Stimulated activated CD4-positive, alpha-beta T cell treated with anti-CD3 and anti-CD28 coated beads, Interleukin-1b, Interleukin-23, amount 100 ng/mL, for 4 hours (primary cell): ENCODE results near the gene PRAMEF8.
"Not testable (repeated sequence)": the region's sequence is repeated elsewhere in the genome, so short reads cannot be mapped to it uniquely, and the experiment has no call there.

Experiments used
- DNase-seq, 2 donors: peaks; one replicate each; pipeline ENCODE4 v3.0.0-alpha.2; 2020; ENCODE audit warnings: low read depth in 2 of 2

PRAMEF8 gene

DNA sequence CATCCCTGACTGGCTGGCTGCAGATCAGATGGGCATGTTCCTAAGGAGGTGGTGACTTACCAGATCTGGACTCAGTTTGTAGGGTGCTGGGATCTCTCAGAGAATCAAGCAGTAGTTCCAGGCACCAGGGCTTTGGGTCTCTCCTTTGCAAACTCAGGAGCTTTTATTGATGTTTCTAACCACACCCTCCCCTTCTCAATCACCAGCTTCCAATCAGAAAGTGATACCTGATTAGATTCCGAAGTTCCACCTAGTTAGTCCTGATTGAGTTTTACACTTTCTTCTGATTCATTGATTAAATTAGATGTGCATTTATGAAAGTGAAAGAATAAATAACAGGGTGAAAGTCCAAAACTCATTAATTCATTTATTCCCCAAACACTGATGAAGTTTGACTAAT lies at the start of gene PRAMEF8:
PRAMEF8 (minus strand) TSS at position 101 of the 400 bp plus-strand sequence. CDS start 1,046 bp downstream, outside the sequence.
- not testable (repeated sequence) for DNase-seq

DNA sequence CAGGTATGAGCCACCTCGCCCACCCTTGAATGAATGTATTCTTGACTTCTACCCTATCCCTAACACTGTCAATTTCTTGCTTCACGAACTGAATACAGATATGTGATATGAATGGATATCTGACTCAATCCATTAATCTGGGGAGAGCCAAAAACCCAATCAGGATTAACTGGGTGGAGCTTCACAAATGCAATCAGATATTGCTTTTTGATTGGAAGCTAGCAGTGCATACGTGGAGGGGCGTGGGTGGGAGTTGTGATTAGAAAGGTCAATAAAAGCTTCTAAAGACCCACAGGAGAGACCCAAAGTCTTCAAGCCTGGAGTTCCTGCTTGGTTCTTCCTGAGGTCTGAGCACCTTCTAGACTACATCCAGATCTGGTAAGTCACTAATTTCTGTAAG lies 30.3 kb upstream of the PRAMEF8 start, which contains the start of gene PRAMEF15:
PRAMEF15 (plus strand) TSS at position 301 of the 400 bp plus-strand sequence. CDS start 2,827 bp downstream, outside the sequence.
- DNase-seq = not testable (repeated sequence)

DNA sequence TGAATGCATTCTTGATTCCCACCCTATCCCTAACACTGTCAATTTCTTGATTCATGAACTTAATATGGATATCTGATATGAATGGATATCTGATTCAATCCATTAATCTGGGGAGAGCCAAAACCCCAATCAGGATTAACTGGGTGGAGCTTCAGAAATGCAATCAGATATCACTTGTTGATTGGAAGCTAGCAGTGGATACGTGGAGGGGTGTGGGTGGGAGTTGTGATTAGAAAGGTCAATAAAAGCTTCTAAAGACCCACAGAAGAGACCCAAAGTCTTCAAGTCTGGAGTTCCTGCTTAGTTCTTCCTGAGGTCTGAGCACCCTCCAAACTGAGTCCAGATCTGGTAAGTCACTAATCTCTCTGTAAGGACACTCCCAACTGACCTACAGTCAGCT lies 18.3 kb upstream of the PRAMEF8 start, which contains the start of gene PRAMEF33:
PRAMEF33 (plus strand) TSS at position 301 of the 400 bp plus-strand sequence. CDS start 2,416 bp downstream, outside the sequence.
- DNase-seq = not testable (repeated sequence)

DNA sequence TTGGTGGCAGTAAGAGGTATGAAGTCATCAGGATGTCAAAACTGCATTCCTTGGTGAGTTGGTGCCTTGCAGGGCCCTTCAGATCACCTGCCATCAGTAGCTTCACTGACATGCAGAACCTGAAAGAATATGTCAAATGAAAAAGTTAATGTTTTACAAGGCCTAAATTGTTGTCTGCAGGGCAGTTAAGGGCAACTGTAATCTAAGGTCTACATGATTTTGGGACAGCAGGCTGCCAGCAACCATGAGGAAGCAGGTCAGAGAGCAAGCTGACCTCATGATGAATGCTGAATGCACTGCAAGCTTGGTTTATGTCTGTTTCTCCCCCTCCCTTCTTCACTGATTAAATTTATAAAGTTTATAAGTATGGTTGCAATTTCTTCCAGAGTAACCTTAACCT lies 17.3 kb upstream of the PRAMEF8 start:
- not testable (repeated sequence) for DNase-seq

DNA sequence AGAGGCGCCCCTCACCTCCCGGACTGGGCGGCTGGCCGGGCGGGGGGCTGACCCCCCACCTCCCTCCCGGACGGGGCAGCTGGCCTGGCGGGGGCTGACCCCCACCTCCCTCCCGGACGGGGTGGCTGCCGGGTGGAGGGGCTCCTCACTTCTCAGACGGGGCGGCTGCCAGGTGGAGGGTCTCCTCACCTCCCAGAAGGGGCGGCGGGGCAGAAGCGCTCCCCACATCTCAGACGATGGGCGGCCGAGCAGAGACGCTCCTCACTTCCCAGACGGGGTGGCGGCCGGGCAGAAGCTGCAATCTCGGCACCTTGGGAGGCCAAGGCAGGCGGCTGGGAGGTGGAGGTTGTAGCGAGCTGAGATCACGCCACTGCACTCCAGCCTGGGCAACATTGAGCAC lies 13.8 kb upstream of the PRAMEF8 start:
- not testable (repeated sequence) for DNase-seq

DNA sequence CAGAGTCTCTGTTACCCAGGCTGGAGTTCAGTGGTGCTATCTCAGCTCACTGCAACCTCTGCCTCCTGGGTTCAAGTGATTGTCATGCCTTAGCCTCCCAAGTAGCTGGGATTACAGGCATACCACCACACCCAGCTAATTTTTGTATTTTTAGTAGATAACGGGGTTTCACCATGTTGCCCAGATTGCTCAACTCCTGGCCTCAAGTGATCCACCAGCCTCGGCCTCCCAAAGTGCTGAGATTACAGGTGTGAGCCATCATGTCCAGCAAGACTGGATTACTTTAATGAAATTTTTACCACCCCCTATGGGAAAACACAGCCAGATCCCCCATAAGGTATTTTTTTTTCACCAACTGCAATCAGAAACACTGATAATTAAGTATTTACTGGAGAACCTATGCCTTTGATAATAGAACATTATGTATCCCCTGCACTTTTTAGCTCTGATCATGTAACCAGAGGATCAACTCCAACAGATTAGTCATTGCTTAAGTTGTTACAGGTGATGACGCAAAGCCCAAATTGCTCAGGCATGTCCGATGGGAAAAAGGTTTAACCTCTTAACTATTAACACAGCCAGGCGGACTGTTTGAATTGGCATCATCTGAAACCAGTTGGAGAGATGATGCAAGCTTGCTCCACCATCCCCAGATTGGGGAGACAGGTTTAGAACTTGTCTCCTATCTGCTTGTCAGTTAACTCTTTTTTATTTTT lies 12.4 kb upstream of the PRAMEF8 start:
- not testable (repeated sequence) for DNase-seq

DNA sequence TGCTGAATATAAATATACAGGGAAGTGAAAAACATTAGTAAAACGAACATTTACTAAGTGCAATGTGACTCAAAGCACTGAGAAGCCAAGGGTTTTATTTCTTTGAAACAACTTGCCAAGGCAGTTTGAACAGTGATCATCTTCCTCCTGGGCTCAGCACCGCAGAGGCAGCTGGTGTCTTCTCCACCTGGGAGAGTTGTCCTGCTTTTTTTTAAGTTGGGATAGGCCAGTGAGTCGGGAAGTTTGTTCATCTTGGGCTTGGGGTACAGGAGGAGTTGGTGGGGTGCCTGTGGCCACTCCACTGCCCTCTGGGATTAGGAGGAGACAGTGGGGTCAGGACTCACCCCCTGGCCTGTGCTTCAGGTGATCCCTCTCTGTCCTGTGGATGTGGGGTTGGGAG lies 4.1 kb upstream of the PRAMEF8 start:
- DNase-seq = not testable (repeated sequence)

DNA sequence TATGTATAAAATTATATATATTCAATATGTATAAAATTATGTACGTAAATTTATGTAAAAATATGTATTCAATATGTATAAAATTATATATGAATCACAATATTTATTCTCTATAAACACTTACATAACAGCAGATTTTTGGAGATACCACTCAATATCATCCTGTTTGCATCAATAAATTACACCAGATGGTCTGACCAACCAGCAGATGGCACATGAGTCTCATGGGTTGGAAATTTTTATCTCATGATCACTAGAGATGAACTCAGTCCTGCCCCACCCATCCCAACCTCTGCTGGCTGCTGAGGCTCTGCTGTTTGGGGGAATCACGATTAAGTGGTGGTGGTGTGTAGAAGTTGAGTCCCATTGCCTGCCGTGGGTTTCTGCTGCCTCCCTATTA lies 5.3 kb downstream of the PRAMEF8 start:
- not testable (repeated sequence) for DNase-seq

DNA sequence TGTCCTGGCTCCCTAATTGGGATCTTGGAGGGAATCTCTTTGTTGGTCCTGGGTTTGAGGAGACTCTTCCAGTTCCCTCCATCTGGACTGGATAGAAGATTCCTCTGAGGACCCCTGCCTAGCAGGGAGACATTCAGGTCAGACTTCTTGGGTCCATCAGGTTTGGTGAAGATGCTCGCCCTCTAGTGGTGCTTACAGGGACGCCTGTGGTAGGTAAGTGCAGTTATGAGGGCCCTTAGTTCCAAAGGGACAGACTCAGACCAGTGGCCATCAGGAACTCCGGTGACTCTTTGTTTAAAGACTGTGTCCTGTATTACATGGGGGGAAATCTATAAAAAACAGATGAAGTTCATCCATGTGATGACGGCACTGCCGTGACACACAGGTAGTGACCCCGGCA lies 7.9 kb downstream of the PRAMEF8 start:
- DNase-seq = not testable (repeated sequence)

DNA sequence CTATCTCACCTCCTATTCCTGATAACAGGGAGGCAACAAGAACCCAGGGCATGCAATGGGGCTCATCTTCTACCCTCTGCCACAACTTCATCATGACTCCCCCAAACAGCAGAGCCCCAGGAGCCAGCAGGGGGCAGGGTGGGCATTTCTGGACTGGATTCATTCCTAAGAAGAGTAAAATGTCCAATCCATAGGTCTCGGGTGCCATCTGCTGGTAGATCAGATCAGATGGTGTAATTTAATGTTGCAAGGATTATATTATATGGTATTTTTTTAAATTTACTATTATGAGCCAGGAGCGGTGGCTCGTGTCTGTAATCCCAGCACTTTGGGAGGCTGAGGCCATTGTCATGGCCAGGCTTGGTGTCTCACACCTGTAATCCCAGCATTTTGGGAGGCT lies 19.8 kb downstream of the PRAMEF8 start:
- DNase-seq = not testable (repeated sequence)

DNA sequence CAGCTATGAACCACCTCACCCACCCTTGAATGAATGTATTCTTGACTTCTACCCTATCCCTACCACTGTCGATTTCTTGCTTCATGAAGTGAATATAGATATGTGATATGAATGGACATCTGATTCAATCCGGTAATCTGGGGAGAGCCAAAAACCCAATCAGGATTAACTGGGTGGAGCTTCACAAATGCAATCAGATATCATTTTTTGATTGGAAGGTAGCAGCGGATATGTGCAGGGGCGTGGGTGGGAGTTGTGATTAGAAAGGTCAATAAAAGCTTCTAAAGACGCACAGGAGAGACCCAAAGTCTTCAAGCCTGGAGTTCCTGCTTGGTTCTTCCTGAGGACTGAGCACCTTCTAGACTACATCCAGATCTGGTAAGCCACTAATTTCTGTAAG lies 31.0 kb downstream of the PRAMEF8 start, which contains the start of gene PRAMEF5:
PRAMEF5 (plus strand) TSS at position 301 of the 400 bp plus-strand sequence. CDS start 5,071 bp downstream, outside the sequence.
- not testable (repeated sequence) for DNase-seq

DNA sequence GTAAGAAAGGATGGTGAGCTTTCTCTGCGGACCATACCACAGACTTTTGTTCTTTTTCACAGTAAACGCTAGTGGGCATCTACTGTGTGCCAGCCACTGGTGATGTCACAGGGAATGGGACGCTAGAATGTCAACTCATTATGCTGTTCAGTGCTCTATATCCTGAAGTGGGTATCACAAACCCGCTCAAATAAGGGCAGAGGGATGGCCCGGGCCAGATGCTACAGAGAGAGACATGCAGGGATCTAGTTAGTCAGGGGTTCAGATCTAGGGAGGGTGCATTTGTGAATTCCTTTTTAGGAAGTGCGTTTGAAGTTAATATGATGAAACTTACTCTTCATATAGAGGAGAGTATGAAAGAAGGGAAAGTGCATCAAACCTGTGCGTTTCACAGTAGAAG lies 37.8 kb downstream of the PRAMEF8 start:
- DNase-seq = not testable (repeated sequence)

DNA sequence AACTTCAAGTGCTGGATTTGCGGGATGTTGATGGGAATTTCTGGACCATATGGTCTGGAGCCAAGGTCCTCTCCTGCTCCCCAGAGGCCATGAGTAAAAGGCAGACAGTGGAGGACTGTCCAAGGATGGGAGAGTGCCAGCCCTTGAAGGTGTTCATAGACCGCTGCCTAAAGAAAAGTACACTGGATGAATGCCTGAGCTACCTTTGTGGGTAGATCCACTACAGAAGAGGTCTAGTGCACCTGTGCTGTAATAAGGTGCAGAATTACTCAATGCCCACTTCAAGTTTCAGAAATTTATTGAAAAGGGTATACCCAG lies 38.4 kb downstream of the PRAMEF8 start:
- not testable (repeated sequence) for DNase-seq

DNA sequence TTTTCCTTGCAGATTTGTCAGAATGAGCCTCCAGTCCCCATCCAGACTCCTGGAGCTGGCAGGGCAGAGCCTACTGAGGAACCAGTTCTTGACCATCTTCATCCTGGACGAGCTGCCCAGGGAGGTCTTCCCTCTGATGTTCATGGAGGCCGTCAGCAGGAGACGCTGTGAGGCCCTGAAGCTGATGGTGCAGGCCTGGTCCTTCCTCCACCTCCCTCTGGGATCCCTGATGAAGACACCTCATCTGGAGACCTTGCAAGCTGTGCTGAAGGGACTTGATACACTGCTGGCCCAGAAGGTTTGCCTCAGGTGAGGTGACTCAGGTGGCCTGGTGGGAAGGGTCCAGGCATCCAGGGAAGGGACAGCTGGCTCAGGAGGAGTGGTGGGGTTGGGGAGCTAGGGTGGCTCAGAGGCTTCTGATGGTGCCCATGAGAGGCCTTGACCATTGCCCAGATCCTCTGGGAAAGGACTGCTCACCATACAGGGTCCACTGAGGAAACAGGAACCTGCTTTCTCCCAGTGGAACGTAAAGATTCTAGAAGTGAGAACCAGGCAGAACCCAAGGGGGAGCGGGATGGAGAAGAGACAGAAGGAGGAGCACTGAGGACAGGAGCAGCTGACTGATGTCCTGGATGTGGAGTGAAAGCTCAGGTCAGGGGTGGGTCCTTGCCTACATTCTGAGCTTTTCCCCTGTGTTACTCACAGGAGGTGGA lies 38.9 kb downstream of the PRAMEF8 start:
- not testable (repeated sequence) for DNase-seq

DNA sequence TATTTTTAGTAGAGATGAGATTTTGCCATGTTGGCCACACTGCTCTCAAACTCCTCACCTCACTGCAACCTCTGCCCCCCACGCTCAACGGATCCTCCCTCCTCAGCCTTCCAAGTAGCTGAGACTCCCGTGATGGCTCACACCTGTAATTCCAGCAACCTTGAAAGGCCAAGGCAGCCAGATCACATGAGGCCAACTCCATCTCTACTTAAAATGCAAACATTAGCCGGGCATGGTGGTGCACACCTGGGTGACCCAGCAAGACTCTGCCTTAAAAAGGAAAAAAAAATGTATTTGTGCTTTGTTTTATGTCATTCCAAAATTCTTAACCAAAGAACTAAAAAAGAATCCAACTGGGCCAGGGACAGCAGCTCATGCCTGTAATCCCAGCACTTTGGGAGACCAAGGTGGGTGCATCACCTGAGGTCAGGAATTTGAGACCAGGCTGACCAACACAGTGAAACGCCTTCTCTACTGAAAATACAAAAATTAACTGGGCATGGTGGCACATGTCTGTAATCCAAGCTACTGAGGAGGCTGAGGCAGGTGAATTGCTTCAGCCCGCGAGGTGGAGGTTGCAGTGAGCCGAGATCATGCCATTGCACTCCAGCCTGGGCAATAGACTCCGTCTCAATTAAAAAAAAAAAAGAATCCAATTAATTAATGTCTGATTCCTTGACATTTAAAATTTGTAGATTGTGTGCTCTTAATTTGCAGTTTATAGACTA lies 41.2 kb downstream of the PRAMEF8 start:
- not testable (repeated sequence) for DNase-seq

DNA sequence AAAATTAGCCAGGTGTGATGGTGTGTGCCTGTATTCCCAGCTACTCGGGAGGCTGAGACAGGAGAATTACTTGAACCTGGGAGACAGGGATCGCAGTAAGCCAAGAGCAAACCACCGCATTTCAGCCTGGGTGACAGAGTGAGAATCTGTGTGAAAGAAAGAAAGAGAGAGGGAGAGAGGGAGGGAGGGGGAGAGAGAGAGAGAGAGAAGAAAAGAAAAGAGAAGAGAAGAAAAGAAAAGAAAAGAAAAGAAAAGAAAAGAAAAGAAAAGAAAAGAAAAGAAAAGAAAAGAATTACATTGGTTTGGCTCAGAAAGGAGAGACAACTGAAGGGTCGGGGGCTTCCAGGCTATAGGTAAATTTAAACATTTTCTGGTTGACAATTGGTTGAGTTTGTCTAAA lies 45.3 kb downstream of the PRAMEF8 start:
- DNase-seq = not testable (repeated sequence)

DNA sequence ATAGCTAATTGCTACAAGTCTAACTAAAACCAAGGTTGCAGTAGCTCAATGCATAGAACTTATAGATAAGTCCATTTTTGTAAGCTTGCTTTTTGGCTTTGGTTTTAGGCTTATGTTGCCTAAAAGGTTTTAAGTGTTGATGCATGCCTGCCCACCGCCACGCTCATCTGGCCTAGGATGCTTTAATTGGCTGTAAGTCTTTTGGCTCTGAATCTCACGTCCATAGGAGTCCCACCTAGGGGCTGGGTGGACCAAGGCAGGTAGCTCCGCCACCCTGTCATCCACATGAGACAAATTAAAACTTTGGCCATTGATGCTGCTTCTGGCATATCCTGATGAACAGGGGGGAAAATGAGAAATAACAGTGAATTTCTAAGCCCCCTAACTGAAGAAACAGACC lies 47.4 kb downstream of the PRAMEF8 start:
- not testable (repeated sequence) for DNase-seq

DNA sequence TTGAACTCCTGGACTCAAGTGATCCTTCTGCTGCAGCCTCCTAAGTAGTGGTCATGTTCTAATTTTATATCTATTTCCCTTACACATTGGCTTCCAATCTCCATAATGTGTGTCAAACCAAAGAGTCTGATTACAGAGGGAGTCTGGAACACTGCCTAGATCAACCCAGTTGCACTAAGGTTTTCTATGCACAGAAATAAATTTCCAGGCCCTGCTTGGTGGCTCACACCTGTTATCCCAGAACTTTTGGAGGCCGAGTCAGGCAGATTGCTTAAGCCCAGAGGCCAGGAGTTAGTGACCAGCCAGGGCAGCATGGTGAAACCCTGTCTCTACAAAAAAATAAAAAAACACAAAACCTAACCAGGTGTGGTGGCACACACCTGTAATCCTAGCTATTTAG lies 50.9 kb downstream of the PRAMEF8 start:
- not testable (repeated sequence) for DNase-seq

DNA sequence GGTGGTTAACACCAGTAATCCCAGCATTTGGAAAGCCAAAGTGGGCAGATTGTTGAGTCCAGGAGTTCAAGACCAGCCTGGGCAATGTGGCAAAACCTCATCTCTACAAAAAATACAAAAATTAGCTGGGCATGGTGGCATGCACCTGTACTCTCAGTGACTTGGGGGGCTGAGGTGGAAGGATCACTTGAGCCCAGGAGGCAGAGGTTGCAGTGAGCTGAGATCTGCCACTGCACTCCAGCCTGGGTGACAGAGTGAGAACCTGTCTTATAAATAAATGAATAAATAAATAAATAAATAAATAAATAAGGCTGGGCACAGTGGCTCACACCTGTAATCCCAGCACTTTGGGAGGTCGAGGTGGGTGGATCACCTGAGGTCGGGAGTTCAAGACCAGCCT lies 52.9 kb downstream of the PRAMEF8 start:
- not testable (repeated sequence) for DNase-seq
